K562 (cell line): ENCODE measurements around the gene BTBD17. TPM values are rescaled to one million over a fixed set of nuclear protein-coding genes. Genes with fewer than 3 reads are reported as not detected.

Experiments used
- ARID2 ChIP-seq: fragments of 450-650 bp; IDR thresholded peaks from 2 replicates; pipeline ENCODE4 v1.6.1; 2017; ENCODE audit warnings: antibody characterized with exemption, mild to moderate bottlenecking
- BCOR ChIP-seq: fragments of 450-650 bp; IDR thresholded peaks from 2 replicates; pipeline ENCODE4 v1.6.1; 2016
- CHD2 ChIP-seq: IDR thresholded peaks from 2 replicates; pipeline ENCODE4 v1.6.1; 2011; ENCODE audit warnings: low read depth, low read length
- E2F8 ChIP-seq: fragments of 450-650 bp; IDR thresholded peaks from 2 replicates; pipeline ENCODE4 v1.7.1; 2018; ENCODE audit warnings: mild to moderate bottlenecking, low read depth; ENCODE audit not compliant: partially characterized antibody
- ELF1 ChIP-seq: fragments of 200-800 bp; sonication (Bioruptor generic); IDR thresholded peaks from 2 replicates; pipeline ENCODE4 v1.6.1; 2016; ENCODE audit warnings: missing genetic modification characterization, missing compliant biosample characterization
- ELF2 ChIP-seq: fragments of 250-450 bp; sonication (Bioruptor Pico); IDR thresholded peaks from 2 replicates; pipeline ENCODE4 v1.5.0; 2021; ENCODE audit warnings: mild to moderate bottlenecking
- FOXJ3 ChIP-seq: sonication (generic); formaldehyde crosslinking; IDR thresholded peaks from 2 replicates; pipeline ENCODE4 v1.4.0; 2020; ENCODE audit warnings: mild to moderate bottlenecking, missing genetic modification reagents
- FUS ChIP-seq: fragments of 200-400 bp; formaldehyde crosslinking; optimal IDR thresholded peaks from 2 replicates; pipeline ENCODE3; 2017; ENCODE audit warnings: low read depth, low read length
- GTF2E2 ChIP-seq: fragments of 200-800 bp; sonication (Bioruptor generic); IDR thresholded peaks from 2 replicates; pipeline ENCODE4 v1.6.1; 2016; ENCODE audit warnings: missing genetic modification characterization, missing compliant biosample characterization
- HMG20A ChIP-seq: fragments of 450-650 bp; formaldehyde crosslinking; conservative IDR thresholded peaks from 2 replicates; pipeline ENCODE4 v1.4.0; 2020; ENCODE audit warnings: mild to moderate bottlenecking, mixed read lengths
- IRF2 ChIP-seq: sonication (generic); formaldehyde crosslinking; IDR thresholded peaks from 2 replicates; pipeline ENCODE4 v1.8.1; 2022; ENCODE audit warnings: mild to moderate bottlenecking, missing genetic modification reagents
- MCM5 ChIP-seq: fragments of 450-650 bp; IDR thresholded peaks from 2 replicates; pipeline ENCODE4 v1.6.1; 2016; ENCODE audit warnings: low read depth
- MED1 ChIP-seq: sonication (generic); formaldehyde crosslinking; IDR thresholded peaks from 2 replicates; pipeline ENCODE4 v1.8.1; 2023; ENCODE audit warnings: missing genetic modification reagents, borderline replicate concordance
- MXI1 ChIP-seq: IDR thresholded peaks from 2 replicates; pipeline ENCODE4 v1.6.1; 2011; ENCODE audit warnings: low read depth, mild to moderate bottlenecking, improper control_type of control experiment, low read length
- NFATC3 ChIP-seq: fragments of 450-650 bp; IDR thresholded peaks from 2 replicates; pipeline ENCODE4 v1.6.1; 2017; ENCODE audit warnings: mild to moderate bottlenecking
- NFXL1 ChIP-seq: fragments of 450-650 bp; formaldehyde crosslinking; IDR thresholded peaks from 2 replicates; pipeline ENCODE4 v1.4.0; 2021; ENCODE audit warnings: mild to moderate bottlenecking
- PCBP2 ChIP-seq: fragments of 200-400 bp; formaldehyde crosslinking; IDR thresholded peaks from 2 replicates; pipeline ENCODE4 v1.6.1; 2018; ENCODE audit warnings: low read length, low read depth, mild to moderate bottlenecking, moderate library complexity; ENCODE audit not compliant: poor library complexity, severe bottlenecking
- PHB2 ChIP-seq: fragments of 450-650 bp; IDR thresholded peaks from 2 replicates; pipeline ENCODE4 v1.6.1; 2017; ENCODE audit warnings: low read depth
- RBM17 ChIP-seq: fragments of 200-400 bp; formaldehyde crosslinking; IDR thresholded peaks from 2 replicates; pipeline ENCODE4 v1.6.1; 2017; ENCODE audit warnings: low read depth, mild to moderate bottlenecking, low read length, borderline replicate concordance
- SMAD4 ChIP-seq: fragments of 250-450 bp; sonication (Bioruptor Pico); conservative IDR thresholded peaks from 2 replicates; pipeline ENCODE4 v1.8.0; 2021; ENCODE audit warnings: inconsistent platforms, mild to moderate bottlenecking, moderate library complexity
- TCF15 ChIP-seq: fragments of 250-450 bp; sonication (Bioruptor Pico); IDR thresholded peaks from 2 replicates; pipeline ENCODE4 v1.8.0; 2022; ENCODE audit warnings: moderate library complexity, mild to moderate bottlenecking, inconsistent platforms
- TRIM28 ChIP-seq: fragments of 450-650 bp; IDR thresholded peaks from 2 replicates; pipeline ENCODE4 v1.6.1; 2017
- ZEB2 ChIP-seq: fragments of 450-650 bp; IDR thresholded peaks from 2 replicates; pipeline ENCODE4 v1.6.1; 2016
- ZFP30 ChIP-seq: fragments of 250-450 bp; sonication (Bioruptor Pico); IDR thresholded peaks from 2 replicates; pipeline ENCODE4 v1.8.0; 2022; ENCODE audit warnings: moderate library complexity, mild to moderate bottlenecking, inconsistent platforms, borderline replicate concordance
- ZNF146 ChIP-seq: IDR thresholded peaks from one replicate; pipeline ENCODE4 v1.6.1; 2018; ENCODE audit warnings: missing compliant biosample characterization; ENCODE audit not compliant: unreplicated experiment
- polyA plus RNA-seq, 8 experiments: library from polyadenylated mRNA; depleted of rRNA in 4 of 8; stranded (reverse) in 5 of 8; unstranded in 3 of 8; fragments of >200 nt; fragmentation: Nextera tagmentation in 2 of 8; fragmentation: Illumina TruSeq in 1 of 8; extraction: Ambion mirVana in 2 of 8; extraction: Trizol in 1 of 8; gene quantifications; 2 replicates each; pipeline versions ENCODE4 v1.2.1 to v1.2.3, GENCODE V29; 2011 to 2014; ENCODE audit warnings: inconsistent platforms in 1 of 8, missing spikeins in 1 of 8
- total RNA-seq, 7 experiments: library from RNA; depleted of rRNA in 6 of 7; stranded (reverse); fragments of >200 nt in 6 of 7; fragmentation: Illumina TruSeq in 2 of 7; extraction: Trizol in 2 of 7; gene quantifications; 2 replicates each; pipeline versions ENCODE4 v1.2.1 to v1.2.3, GENCODE V29; 2011 to 2021; ENCODE audit warnings: low replicate concordance in 1 of 7
- TF ChIP-seq, protein P1 (sequence below): fragments of 250-450 bp; sonication (Bioruptor Pico); IDR thresholded peaks from 2 replicates; pipeline ENCODE4 v1.5.1; 2021; ENCODE audit warnings: mild to moderate bottlenecking
- TF ChIP-seq, protein P2 (sequence below): sonication (generic); formaldehyde crosslinking; IDR thresholded peaks from 2 replicates; pipeline ENCODE4 v1.8.0; 2023; ENCODE audit warnings: mild to moderate bottlenecking, missing genetic modification reagents

The BTBD17 gene
- total and polyA plus RNA-seq, 9 of the 15 experiments (the other 6 are each of a cell fraction or from before 2014, with no cell fraction given): not detected

DNA sequence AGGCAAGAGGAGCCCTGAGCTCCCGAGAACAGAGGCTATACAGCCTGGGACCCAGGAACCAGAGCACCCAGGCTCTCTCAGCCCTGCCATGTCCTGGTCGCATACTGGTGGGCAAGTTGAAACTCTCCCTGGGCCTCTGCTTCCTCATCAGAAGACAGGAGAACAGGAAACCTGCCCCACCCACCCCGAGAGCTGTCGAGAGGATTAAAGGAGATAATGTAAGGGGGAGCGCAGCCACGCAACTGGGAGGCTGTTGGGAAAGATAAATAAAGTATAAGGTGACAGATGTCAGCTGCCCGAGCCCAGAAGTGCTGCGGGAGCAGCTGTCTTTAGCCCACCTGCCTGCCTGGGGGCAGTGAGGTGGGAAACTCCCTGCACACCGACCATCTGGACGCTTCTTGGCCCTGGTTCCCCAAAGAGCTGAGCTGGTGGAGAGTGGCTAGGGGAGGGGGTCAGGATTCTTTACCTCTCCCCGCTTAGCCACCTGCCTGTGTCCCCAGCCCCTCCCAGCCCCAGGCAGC, 28.8 kb downstream of the BTBD17 start (continued):
- TF ChIP-seq E2F8 (peak; percentile 28), ELF2 (CRISPR knock-in tag) (no peak), MCM5 (no peak), PHB2 (peak; percentile 62; the same call in 1 of the 2 replicates), ELF1 (tag) (no peak), RBM17 (no peak), ZEB2 (peak; percentile 53; the same call in 1 of the 2 replicates), NFXL1 (CRISPR knock-in tag) (no peak), MXI1 (0 out of 2 replicates have a peak, but pooled peaks have one; percentile 44), TRIM28 (no peak), PCBP2 (no peak), ZFP30 (CRISPR knock-in tag) (no peak), HMG20A (no peak), NFATC3 (no peak), IRF2 (no peak), CHD2 (no peak), SMAD4 (CRISPR knock-in tag) (peak; percentile 88), BCOR (peak; percentile 53; the same call in 1 of the 2 replicates), TCF15 (0 out of 2 replicates have a peak, but pooled peaks have one; percentile 4), ARID2 (no peak), FOXJ3 (no peak), GTF2E2 (tag) (no peak), MED1 (no peak), ZNF146 (CRISPR knock-in tag) (no peak), FUS (no peak)
- TF ChIP-seq, protein P1, sequence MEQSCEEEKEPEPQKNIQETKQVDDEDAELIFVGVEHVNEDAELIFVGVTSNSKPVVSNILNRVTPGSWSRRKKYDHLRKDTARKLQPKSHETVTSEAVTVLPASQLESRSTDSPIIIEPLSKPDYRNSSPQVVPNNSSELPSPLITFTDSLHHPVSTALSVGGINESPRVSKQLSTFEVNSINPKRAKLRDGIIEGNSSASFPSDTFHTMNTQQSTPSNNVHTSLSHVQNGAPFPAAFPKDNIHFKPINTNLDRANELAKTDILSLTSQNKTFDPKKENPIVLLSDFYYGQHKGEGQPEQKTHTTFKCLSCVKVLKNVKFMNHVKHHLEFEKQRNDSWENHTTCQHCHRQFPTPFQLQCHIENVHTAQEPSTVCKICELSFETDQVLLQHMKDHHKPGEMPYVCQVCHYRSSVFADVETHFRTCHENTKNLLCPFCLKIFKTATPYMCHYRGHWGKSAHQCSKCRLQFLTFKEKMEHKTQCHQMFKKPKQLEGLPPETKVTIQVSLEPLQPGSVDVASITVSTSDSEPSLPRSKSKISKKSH: no peak
- TF ChIP-seq, protein P2, sequence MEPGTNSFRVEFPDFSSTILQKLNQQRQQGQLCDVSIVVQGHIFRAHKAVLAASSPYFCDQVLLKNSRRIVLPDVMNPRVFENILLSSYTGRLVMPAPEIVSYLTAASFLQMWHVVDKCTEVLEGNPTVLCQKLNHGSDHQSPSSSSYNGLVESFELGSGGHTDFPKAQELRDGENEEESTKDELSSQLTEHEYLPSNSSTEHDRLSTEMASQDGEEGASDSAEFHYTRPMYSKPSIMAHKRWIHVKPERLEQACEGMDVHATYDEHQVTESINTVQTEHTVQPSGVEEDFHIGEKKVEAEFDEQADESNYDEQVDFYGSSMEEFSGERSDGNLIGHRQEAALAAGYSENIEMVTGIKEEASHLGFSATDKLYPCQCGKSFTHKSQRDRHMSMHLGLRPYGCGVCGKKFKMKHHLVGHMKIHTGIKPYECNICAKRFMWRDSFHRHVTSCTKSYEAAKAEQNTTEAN (CRISPR knock-in tag): no peak
